Measurements from ENCODE around the gene ADK. TPM values are rescaled to one million over a fixed set of nuclear protein-coding genes. Genes with fewer than 3 reads are reported as not detected.

The ADK gene
- total RNA-seq, 4 donors from 2014 or later, result 62.1 to 84.7 (median 74.4) TPM

DNA sequence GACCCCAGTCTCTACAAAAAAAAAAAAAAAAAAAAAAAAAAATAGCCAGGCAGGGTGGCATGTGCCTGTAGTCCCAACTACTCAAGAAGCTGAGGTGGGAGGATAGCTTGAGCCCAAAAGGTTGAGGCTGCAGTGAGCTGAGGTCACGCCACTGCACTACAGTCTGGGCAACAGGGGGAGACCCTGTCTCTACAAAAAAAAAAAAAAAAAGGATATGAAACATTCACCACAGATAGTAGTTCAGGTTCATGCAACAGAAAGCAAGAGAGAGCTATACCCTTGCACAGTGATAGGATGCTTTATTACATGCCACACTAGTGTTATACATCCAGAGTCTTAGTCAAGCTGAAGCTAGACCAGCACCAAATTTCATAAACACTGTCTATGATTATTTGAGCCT lies 526.9 kb downstream of the ADK start:
- 96% methylated on average over 1 of the region's 1 CpG for WGBS, 2 donors
- H3K4me3 ChIP-seq (replicated peaks in 1 of 3), result no peak overlapping the region
- intact Hi-C loops (cut with DNase I), result no loop called here
- no peaks in the 10 kb centered on the region for H3K4me1 ChIP-seq
- H3K27ac ChIP-seq, result no peak overlapping the region
- H3K36me3 ChIP-seq, result no peaks in the 10 kb centered on the region
- H3K27me3 ChIP-seq, result no peaks in the 10 kb centered on the region
- TF ChIP-seq POLR2A (IDR thresholded peaks at IDR 0.05), result no peak
- TF ChIP-seq, protein P1, sequence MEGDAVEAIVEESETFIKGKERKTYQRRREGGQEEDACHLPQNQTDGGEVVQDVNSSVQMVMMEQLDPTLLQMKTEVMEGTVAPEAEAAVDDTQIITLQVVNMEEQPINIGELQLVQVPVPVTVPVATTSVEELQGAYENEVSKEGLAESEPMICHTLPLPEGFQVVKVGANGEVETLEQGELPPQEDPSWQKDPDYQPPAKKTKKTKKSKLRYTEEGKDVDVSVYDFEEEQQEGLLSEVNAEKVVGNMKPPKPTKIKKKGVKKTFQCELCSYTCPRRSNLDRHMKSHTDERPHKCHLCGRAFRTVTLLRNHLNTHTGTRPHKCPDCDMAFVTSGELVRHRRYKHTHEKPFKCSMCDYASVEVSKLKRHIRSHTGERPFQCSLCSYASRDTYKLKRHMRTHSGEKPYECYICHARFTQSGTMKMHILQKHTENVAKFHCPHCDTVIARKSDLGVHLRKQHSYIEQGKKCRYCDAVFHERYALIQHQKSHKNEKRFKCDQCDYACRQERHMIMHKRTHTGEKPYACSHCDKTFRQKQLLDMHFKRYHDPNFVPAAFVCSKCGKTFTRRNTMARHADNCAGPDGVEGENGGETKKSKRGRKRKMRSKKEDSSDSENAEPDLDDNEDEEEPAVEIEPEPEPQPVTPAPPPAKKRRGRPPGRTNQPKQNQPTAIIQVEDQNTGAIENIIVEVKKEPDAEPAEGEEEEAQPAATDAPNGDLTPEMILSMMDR (IDR thresholded peaks at IDR 0.05), result no peak
- H3K9me3 ChIP-seq, result no peaks in the 10 kb centered on the region
- no peak for DNase-seq

DNA sequence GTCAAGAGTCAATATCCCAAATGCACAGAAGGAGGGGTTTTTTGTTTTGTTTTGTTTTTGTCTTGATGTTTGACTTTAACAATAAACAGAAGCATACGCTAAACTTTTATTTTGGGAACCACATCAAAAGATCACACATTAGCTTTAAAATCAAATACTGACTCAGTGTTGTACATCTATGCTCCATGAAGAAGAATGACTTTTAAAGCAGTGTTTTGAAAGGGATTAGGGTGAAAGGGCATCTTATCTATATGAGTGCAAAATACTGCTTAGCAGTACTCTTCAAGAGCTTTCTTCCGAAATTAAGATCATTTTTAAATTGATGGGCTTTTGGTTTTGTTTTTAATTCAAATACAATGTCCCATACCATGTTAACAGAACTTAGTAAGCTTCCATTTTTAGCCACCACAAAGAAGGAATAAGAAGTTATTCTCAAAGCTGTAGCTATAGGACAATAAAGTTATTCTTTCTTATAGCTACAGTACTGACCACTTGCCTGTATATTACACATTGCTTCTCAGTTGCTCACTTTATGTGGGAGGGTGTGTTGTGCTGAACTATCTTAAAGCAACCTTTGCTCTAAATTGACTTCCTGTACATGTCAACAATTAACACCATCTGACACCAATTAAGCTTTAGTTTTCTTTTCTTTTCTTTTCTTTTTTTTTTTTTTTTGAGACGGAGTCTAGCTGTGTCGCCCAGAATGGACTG lies 531.1 kb downstream of the ADK start:
- H3K27me3 ChIP-seq, result no peaks in the 10 kb centered on the region
- intact Hi-C loops (cut with DNase I), result no loop called here
- H3K9me3 ChIP-seq, result no peaks in the 10 kb centered on the region
- no peak overlapping the region for H3K27ac ChIP-seq
- H3K36me3 ChIP-seq, result no peaks in the 10 kb centered on the region
- no peak overlapping the region for H3K4me3 ChIP-seq (replicated peaks in 1 of 3)
- no peak for DNase-seq
- no peak for TF ChIP-seq POLR2A (IDR thresholded peaks at IDR 0.05)
- TF ChIP-seq, protein P1 (IDR thresholded peaks at IDR 0.05), result no peak
- H3K4me1 ChIP-seq, result peaks cover 5 to 10% of the 10 kb centered on the region in 2 donors
- 91 to 95% methylated on average over 4 of the region's 4 CpGs for WGBS, 2 donors

DNA sequence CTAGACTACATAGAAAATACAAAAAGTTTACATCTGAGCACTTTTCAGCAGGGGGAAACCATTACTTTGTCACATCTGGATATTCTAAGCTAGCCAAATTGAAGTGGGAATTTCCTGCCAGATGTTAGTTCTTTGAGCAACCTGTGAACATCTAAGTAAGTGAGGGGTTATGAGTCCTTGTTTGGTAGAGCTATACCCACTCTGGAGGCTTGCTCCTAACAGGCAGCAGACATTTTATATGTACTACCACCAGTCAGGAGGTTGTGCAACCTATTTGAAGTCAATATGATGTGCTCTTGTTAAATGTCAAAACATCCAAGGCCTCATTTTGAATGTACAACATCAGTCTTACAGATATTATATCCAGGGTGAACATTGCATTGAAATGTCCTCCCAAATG lies 532.0 kb downstream of the ADK start:
- H3K4me1 ChIP-seq, result peaks cover 5 to 10% of the 10 kb centered on the region in 2 donors
- intact Hi-C loops (cut with DNase I), result no loop called here

DNA sequence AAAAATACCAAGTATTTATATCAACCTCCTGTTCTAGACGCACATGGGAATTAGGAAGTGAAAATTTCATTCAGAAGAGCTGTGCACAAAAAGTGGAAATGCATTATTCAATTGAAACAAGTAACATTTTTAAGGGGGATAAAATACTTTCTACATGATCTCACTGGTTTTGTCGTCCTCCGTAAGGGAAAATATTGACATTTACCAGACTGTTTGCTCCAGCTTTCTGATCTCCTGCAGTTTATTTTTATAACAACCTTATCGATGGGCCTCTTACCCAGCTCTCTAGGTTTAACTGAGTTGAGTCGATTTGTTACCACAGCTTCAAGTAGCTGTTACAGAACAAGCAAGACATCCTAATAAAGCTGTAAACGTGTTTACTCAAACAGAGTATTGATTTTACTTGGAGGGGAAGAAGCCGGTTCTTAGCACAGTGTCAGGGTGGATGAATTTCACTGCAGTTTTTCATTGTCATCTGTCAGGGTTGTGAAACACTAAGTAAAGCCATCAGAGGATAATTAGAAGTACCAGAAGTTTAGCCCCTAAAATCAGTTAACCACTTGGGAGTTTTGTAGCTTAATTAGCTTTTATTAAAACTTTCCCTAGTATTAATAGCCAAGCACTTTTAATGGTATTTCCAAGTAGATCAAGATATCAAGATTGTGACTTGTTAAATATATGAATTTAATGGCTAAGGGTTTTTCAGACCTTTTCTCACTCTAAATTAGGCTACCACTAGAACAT lies 532.8 kb downstream of the ADK start:
- Histone ChIP-seq H3K9me3 (no peaks in the 10 kb centered on the region), H3K4me3 (replicated peaks in 1 of 3) (no peak overlapping the region), H3K27me3 (no peaks in the 10 kb centered on the region), H3K36me3 (no peaks in the 10 kb centered on the region), H3K4me1 (peaks cover 5 to 10% of the 10 kb centered on the region in 2 donors), H3K27ac (no peak overlapping the region)
- intact Hi-C loops (cut with DNase I), result no loop called here
- 24 to 31% methylated on average over 7 of the region's 7 CpGs for WGBS, 2 donors
- TF ChIP-seq, protein P1 (IDR thresholded peaks at IDR 0.05), result no peak
- TF ChIP-seq POLR2A (IDR thresholded peaks at IDR 0.05), result no peak
- no peak for DNase-seq

More for the DNA sequence above, 532.0 kb downstream of the ADK start:
- Histone ChIP-seq H3K27me3 (no peaks in the 10 kb centered on the region), H3K36me3 (no peaks in the 10 kb centered on the region), H3K27ac (no peak overlapping the region), H3K4me3 (replicated peaks in 1 of 3) (no peak overlapping the region), H3K9me3 (no peaks in the 10 kb centered on the region)
- TF ChIP-seq POLR2A (IDR thresholded peaks at IDR 0.05), result no peak
- TF ChIP-seq, protein P1 (IDR thresholded peaks at IDR 0.05), result no peak
- no peak for DNase-seq

DNA sequence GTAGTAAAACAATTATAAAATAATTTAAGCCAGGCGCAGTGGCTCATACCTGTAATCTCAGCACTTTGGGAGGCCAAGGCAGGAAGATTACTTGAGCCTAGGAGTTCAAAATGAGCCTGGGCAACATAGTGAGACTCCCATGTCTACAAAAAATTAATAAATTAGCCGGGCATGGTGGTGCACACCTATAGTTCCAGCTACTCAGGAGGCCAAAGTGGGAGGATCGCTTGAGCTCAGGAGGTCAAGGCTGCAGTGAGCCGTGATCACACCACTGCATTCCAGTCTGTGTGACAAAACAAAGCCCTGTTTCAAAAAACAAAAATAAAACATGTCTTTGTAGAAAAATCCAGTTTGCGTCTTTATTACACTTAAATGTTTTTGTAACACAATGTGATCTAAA lies 533.4 kb downstream of the ADK start:
- 73 to 77% methylated on average over 5 of the region's 5 CpGs for WGBS, 2 donors

More for the DNA sequence above, 533.4 kb downstream of the ADK start:
- Histone ChIP-seq H3K36me3 (no peaks in the 10 kb centered on the region), H3K27ac (no peak overlapping the region), H3K4me3 (replicated peaks in 1 of 3) (no peak overlapping the region), H3K9me3 (no peaks in the 10 kb centered on the region), H3K27me3 (no peaks in the 10 kb centered on the region), H3K4me1 (peaks cover 5 to 10% of the 10 kb centered on the region in 2 donors)
- intact Hi-C loops (cut with DNase I), result no loop called here
- no peak for TF ChIP-seq POLR2A (IDR thresholded peaks at IDR 0.05)
- TF ChIP-seq, protein P1 (IDR thresholded peaks at IDR 0.05), result no peak
- no peak for DNase-seq

Measured in thyroid gland (tissue), 4 donors.